ENCODE results near the gene MAS1.
"Not testable (repeated sequence)": the region's sequence is repeated elsewhere in the genome, so short reads cannot be mapped to it uniquely, and the experiment has no call there.

Gene MAS1

DNA sequence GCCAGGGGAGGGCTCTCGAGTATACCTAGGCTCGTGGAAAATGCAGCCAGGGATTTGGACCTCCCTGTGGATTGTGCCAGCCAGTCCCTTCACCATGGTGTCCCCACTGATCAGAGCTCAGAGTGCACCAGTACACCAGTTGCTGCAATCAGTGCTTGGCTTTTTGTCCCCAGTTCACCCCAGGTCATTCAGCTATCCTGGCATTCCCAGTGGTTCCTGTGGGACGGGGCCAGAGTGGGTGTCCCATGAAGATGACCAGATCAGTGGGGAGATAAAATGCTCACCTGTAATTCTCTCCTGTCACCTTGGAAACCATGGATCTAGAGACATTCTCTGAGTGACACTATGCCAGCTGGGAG is 23.8 kb downstream of the MAS1 start:
- CTCF ChIA-PET: no interaction called here
- TF ChIP-seq TARDBP (IDR thresholded peaks at IDR 0.05) (no peak), NFRKB (IDR thresholded peaks at IDR 0.05) (no peak), LEF1 (IDR thresholded peaks at IDR 0.05; ENCODE audit: borderline replicate concordance) (no peak), ELF4 (IDR thresholded peaks at IDR 0.05) (no peak), SUZ12 (IDR thresholded peaks at IDR 0.05) (no peak), CTBP1 (IDR thresholded peaks at IDR 0.05; ENCODE audit: borderline replicate concordance) (no peak), BHLHE40 (IDR thresholded peaks at IDR 0.05; ENCODE audit: borderline replicate concordance) (no peak), SP1 (IDR thresholded peaks at IDR 0.05) (no peak), FOXM1 (IDR thresholded peaks at IDR 0.05; ENCODE audit: borderline replicate concordance) (no peak), HDGF (IDR thresholded peaks at IDR 0.05; ENCODE audit: borderline replicate concordance) (no peak), FOXA1 (IDR thresholded peaks at IDR 0.05) (no peak), L3MBTL2 (conservative IDR thresholded peaks at IDR 0.05) (no peak), ARNT (IDR thresholded peaks at IDR 0.05) (no peak), FOXK2 (IDR thresholded peaks at IDR 0.05) (no peak), ZNF384 (IDR thresholded peaks at IDR 0.05) (no peak)
- TF ChIP-seq, protein P1, sequence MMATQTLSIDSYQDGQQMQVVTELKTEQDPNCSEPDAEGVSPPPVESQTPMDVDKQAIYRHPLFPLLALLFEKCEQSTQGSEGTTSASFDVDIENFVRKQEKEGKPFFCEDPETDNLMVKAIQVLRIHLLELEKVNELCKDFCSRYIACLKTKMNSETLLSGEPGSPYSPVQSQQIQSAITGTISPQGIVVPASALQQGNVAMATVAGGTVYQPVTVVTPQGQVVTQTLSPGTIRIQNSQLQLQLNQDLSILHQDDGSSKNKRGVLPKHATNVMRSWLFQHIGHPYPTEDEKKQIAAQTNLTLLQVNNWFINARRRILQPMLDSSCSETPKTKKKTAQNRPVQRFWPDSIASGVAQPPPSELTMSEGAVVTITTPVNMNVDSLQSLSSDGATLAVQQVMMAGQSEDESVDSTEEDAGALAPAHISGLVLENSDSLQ (IDR thresholded peaks at IDR 0.05): no peak
- no peak for DNase-seq (ENCODE audit: extremely low spot score)
- POLR2A ChIA-PET: no interaction called here

DNA sequence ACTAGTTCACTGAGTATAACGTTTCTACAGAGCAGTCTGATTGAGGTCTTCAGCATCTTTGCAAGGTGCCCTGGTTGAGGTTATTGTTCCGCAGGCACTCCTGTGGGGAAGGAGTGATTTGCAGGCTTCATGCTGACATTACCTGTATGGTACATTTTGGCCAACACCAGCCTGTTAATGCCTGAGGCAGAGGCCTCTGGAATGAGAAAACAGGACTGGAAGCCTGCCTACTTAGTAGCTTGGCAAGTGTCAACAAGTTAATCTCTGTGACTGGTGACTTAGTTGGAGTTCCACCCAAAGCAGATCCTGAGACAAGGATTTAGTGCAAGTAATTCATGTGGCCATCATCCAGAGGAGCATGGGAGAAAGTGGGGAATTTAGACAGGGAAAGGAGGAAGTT is 24.6 kb downstream of the MAS1 start:
- DNase-seq (ENCODE audit: extremely low spot score): no peak
- CTCF ChIA-PET: no interaction called here
- POLR2A ChIA-PET: no interaction called here
- no peak for TF ChIP-seq L3MBTL2 (conservative IDR thresholded peaks at IDR 0.05)
- no peak for TF ChIP-seq TARDBP (IDR thresholded peaks at IDR 0.05)
- no peak for TF ChIP-seq CTBP1 (IDR thresholded peaks at IDR 0.05; ENCODE audit: borderline replicate concordance)
- TF ChIP-seq SP1 (IDR thresholded peaks at IDR 0.05): no peak
- TF ChIP-seq FOXM1 (IDR thresholded peaks at IDR 0.05; ENCODE audit: borderline replicate concordance): no peak
- TF ChIP-seq FOXK2 (IDR thresholded peaks at IDR 0.05): no peak
- TF ChIP-seq LEF1 (IDR thresholded peaks at IDR 0.05; ENCODE audit: borderline replicate concordance): no peak
- no peak for TF ChIP-seq ARNT (IDR thresholded peaks at IDR 0.05)
- TF ChIP-seq NFRKB (IDR thresholded peaks at IDR 0.05): no peak
- no peak for TF ChIP-seq SUZ12 (IDR thresholded peaks at IDR 0.05)
- TF ChIP-seq, protein P1 (IDR thresholded peaks at IDR 0.05): no peak
- no peak for TF ChIP-seq BHLHE40 (IDR thresholded peaks at IDR 0.05; ENCODE audit: borderline replicate concordance)
- TF ChIP-seq ZNF384 (IDR thresholded peaks at IDR 0.05): no peak
- TF ChIP-seq HDGF (IDR thresholded peaks at IDR 0.05; ENCODE audit: borderline replicate concordance): no peak
- no peak for TF ChIP-seq ELF4 (IDR thresholded peaks at IDR 0.05)
- TF ChIP-seq FOXA1 (IDR thresholded peaks at IDR 0.05): no peak

DNA sequence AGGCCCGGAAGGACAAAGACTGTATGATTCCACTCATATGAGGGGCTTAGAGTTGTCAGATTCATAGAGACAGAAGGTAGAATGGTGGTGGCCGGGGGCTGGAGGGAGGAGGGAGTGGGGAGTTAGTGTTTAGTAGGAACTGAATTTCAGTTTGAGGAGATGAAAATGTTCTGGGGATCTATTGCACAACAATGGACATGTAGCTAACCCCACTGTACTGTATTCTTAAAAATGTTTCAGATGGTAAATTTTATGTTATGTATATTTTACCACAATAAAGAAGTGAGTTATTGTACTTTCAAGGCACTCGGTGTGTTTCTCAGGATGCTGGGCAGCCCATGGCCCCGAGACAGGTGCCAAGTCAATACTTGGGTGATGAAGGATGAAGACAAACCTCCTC is 25.4 kb downstream of the MAS1 start:
- DNase-seq (ENCODE audit: extremely low spot score): no peak
- ChIA-PET POLR2A (no interaction called here), CTCF (no interaction called here)
- no peak for TF ChIP-seq SUZ12 (IDR thresholded peaks at IDR 0.05)

DNA sequence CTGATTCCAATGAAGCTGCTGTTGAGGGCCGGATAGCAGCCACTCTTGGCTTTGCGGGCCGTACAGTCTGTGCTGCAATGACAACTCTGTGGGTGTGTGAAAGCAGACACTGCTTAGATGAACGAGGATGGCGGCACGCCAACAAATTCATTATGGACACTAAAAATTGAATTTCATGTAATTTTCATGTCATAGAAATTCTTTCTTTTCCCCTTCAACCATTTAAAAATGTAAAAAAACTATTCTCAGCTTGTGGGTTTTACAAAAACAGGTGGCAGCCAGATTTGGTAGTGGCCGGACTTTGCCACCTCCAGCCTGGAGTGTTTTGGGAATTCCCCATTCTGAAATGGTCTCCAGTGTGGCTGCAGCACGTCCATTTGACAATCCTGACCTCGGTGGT is 26.0 kb downstream of the MAS1 start:
- TF ChIP-seq SUZ12 (IDR thresholded peaks at IDR 0.05) (no peak), NFRKB (IDR thresholded peaks at IDR 0.05) (no peak), SP1 (IDR thresholded peaks at IDR 0.05) (no peak), ELF4 (IDR thresholded peaks at IDR 0.05) (no peak), L3MBTL2 (conservative IDR thresholded peaks at IDR 0.05) (no peak), TARDBP (IDR thresholded peaks at IDR 0.05) (no peak), LEF1 (IDR thresholded peaks at IDR 0.05; ENCODE audit: borderline replicate concordance) (no peak), FOXM1 (IDR thresholded peaks at IDR 0.05; ENCODE audit: borderline replicate concordance) (no peak), FOXA1 (IDR thresholded peaks at IDR 0.05) (no peak), CTBP1 (IDR thresholded peaks at IDR 0.05; ENCODE audit: borderline replicate concordance) (no peak)
- CTCF ChIA-PET: no interaction called here
- no peak for DNase-seq (ENCODE audit: extremely low spot score)
- POLR2A ChIA-PET: no interaction called here

DNA sequence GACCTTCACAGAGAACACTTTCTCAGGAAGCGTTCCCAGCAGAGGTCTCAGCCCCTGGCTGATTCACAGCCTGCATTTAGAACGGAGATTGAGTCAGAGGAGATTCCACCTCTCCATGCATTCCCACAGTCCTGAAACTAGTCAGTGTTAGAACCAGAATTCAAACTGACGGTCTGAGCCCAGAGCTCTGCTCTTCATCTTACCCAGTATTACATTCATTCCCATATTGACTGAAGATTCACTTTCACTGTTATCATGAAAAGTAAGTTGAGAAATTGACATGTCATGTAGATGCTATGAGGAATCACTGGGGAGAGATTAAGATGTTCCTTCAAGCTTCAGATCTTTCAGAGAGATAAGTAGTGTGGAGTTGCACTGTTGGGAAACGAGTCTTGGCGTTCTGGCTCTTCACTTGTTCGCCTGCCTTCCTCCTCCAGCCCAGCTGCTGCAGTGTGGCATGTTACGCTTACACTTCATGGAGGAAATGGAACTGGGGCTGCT is 28.3 kb downstream of the MAS1 start:
- POLR2A ChIA-PET: no interaction called here
- CTCF ChIA-PET: no interaction called here
- TF ChIP-seq FOXM1 (IDR thresholded peaks at IDR 0.05; ENCODE audit: borderline replicate concordance): no peak
- no peak for DNase-seq (ENCODE audit: extremely low spot score)

DNA sequence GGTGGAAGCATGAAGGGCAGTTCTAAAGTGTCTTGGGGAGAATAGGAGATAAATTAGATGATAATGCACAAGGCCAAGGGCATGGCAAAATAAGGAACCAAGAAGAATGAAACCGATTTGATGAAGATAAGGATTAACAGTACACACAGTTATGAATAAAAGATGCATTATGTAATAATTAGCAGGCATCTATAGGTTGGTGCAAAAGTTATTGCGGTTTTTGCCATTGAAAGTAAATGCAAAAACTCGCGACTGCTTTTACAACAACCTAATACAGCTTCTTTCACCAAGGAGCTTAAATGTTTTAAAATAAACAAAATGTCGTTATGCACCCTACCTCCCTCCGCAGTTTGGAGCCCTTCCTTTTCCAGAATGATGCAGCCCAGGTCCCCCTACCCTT is 29.0 kb downstream of the MAS1 start:
- POLR2A ChIA-PET: no interaction called here
- TF ChIP-seq ELF4 (IDR thresholded peaks at IDR 0.05) (peak; percentile 79), FOXM1 (IDR thresholded peaks at IDR 0.05; ENCODE audit: borderline replicate concordance) (no peak)
- CTCF ChIA-PET: no interaction called here
- DNase-seq (ENCODE audit: extremely low spot score): no peak

DNA sequence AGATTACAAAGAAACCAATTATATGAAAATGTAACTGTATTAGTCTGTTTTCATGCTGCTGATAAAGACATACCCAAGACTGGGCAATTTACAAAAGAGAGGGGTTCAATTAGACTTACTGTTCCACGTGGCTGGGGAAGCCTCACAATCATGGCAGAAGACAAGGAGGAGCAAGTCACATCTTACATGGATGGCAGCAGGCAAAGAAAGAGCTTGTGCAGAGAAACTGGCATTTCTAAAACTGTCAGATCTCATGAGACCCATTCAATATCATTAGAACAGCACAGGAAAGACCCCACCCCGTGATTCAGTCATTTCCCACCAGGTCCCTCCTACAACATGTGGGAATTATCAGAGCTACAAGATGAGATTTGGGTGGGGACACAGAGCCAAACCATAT is 33.4 kb downstream of the MAS1 start:
- DNase-seq (ENCODE audit: extremely low spot score); POLR2A ChIA-PET; CTCF ChIA-PET: not testable (repeated sequence)

DNA sequence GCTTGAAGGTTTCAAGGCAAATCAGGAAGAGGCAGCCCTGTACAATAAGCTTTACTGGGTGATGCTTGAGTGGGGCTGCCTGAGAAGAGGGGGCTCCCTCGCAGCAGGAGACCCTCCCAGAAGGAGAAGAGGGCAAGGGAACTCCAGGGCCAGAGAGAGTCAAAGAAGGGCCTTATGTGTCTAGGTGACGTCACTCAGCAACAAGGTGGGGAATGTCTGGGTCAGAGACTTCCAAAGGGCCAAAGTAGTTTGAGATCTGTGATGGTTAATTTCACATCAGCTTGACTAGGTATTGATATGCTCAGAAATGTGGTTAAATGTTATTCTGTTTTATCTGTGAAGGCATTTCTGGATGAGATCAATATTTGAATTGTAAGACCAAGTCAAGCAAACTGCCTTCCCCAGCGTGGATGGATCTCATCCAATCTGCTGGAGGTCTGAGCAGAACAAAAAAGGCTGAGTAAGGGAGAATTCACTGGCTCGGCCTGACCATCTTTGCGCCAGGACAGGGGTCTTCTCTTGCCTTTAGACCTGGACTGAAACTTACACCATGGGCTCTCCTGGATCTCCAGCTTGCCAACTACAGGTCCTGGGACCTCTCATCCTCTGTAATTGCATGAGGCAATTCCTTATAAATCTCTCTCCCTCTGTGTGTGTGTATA is 35.9 kb downstream of the MAS1 start:
- ChIA-PET CTCF (no interaction called here), POLR2A (no interaction called here)
- TF ChIP-seq, protein P1 (IDR thresholded peaks at IDR 0.05): no peak
- TF ChIP-seq BHLHE40 (IDR thresholded peaks at IDR 0.05; ENCODE audit: borderline replicate concordance): no peak
- TF ChIP-seq FOXK2 (IDR thresholded peaks at IDR 0.05): no peak
- TF ChIP-seq L3MBTL2 (conservative IDR thresholded peaks at IDR 0.05): no peak
- TF ChIP-seq ELF4 (IDR thresholded peaks at IDR 0.05): no peak
- TF ChIP-seq CTBP1 (IDR thresholded peaks at IDR 0.05; ENCODE audit: borderline replicate concordance): no peak
- TF ChIP-seq SP1 (IDR thresholded peaks at IDR 0.05): no peak
- no peak for TF ChIP-seq ARNT (IDR thresholded peaks at IDR 0.05)
- TF ChIP-seq FOXM1 (IDR thresholded peaks at IDR 0.05; ENCODE audit: borderline replicate concordance): no peak
- TF ChIP-seq SUZ12 (IDR thresholded peaks at IDR 0.05): no peak
- TF ChIP-seq NFRKB (IDR thresholded peaks at IDR 0.05): no peak
- no peak for TF ChIP-seq LEF1 (IDR thresholded peaks at IDR 0.05; ENCODE audit: borderline replicate concordance)
- TF ChIP-seq FOXA1 (IDR thresholded peaks at IDR 0.05): no peak
- no peak for TF ChIP-seq TARDBP (IDR thresholded peaks at IDR 0.05)
- TF ChIP-seq HDGF (IDR thresholded peaks at IDR 0.05; ENCODE audit: borderline replicate concordance): no peak
- TF ChIP-seq ZNF384 (IDR thresholded peaks at IDR 0.05): no peak
- no peak for DNase-seq (ENCODE audit: extremely low spot score)
